Type B pancreatic cell (in vitro differentiated cells): ENCODE data around the gene MORN1. TPM values are rescaled to one million over a fixed set of nuclear protein-coding genes. Genes with fewer than 3 reads are reported as not detected.

ENCODE experiments used
- DNase-seq: peaks from one replicate; pipeline ENCODE4 v3.0.0; 2021; ENCODE audit warnings: mixed read lengths; ENCODE audit not compliant: unreplicated experiment; ENCODE audit errors: extremely low spot score
- H3K27ac Mint-ChIP-seq: 2 replicates; pipeline ENCODE4 v1.8.0; 2021; ENCODE audit warnings: mild to moderate bottlenecking, mixed read lengths
- H3K27me3 Mint-ChIP-seq: 2 replicates; pipeline ENCODE4 v1.8.0; 2021; ENCODE audit warnings: mixed read lengths
- H3K36me3 Mint-ChIP-seq: 2 replicates; pipeline ENCODE4 v1.8.0; 2021; ENCODE audit warnings: mixed read lengths
- H3K4me1 Mint-ChIP-seq: one replicate; pipeline ENCODE4 v1.8.0; 2021; ENCODE audit warnings: mixed read lengths; ENCODE audit not compliant: unreplicated experiment
- H3K4me3 Mint-ChIP-seq: 2 replicates; pipeline ENCODE4 v1.8.0; 2021; ENCODE audit warnings: mild to moderate bottlenecking, mixed read lengths
- H3K9me3 Mint-ChIP-seq: 2 replicates; pipeline ENCODE4 v1.8.0; 2021; ENCODE audit warnings: mixed read lengths
- total RNA-seq: library from RNA; stranded (reverse); gene quantifications from 2 replicates; pipeline ENCODE4 v1.2.1, GENCODE V29; 2021; ENCODE audit warnings: low replicate concordance
- TF ChIP-seq, protein P1 (sequence below): fragments of 200-600 bp; sonication (generic); conservative IDR thresholded peaks from 2 replicates; pipeline ENCODE4 v1.5.0; 2021; ENCODE audit warnings: antibody characterized with exemption, mild to moderate bottlenecking

The MORN1 gene
- total RNA-seq, 1 donor from 2014 or later: 27.5 TPM

DNA sequence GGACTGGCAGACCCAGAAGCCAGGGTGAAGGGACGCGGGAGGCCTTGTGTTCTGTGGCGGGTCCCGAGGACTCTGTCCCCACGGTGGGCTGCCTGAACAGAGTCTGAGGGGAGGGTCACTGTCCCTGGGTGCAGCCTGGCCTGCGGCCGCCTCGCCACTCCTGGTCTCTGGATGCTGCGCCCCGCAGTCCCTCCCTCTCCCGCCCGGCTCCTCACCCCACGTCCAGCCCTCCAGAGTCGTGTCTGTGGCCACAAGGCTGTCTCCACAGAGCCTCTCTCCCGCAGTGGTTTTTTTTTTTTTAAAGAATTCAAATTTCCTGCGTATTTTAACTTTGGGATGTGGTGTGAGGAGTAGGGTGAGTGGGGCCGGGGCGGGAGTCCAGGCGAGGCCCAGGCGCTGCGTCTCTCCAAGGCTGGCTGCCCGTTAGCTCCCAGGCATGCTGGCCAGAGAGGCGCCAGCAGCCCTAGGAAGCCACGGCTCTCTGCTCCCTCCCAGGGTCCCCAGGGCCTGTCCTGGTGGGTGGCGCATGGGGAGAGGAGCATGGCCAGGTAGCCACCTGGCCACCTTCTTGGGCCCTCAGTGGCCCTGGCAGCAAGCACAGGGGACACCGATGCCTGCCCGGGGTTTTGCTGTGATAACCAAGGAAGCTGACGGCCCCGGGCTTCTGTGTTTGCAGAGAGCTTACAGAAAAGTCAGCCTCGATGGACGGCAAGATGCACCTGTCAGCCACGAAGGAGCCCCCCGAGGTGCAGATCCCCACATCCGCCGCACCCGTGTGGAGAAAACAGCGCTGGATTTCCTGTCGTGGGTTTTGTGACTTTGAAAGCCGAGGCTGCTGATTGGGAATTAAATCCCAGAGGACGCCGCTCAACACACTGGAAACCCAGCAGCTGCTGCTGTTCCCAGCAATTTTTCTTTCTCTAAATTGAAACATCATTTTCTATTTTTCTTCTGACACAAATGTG lies 72.8 kb downstream of the MORN1 start:
- Mint-ChIP-seq H3K9me3 (no peaks in the 10 kb centered on the region), H3K27me3 (no peaks in the 10 kb centered on the region), H3K4me3 (no peak overlapping the region), H3K27ac (no peak overlapping the region), H3K36me3 (no peaks in the 10 kb centered on the region), H3K4me1 (no peaks in the 10 kb centered on the region)
- TF ChIP-seq, protein P1, sequence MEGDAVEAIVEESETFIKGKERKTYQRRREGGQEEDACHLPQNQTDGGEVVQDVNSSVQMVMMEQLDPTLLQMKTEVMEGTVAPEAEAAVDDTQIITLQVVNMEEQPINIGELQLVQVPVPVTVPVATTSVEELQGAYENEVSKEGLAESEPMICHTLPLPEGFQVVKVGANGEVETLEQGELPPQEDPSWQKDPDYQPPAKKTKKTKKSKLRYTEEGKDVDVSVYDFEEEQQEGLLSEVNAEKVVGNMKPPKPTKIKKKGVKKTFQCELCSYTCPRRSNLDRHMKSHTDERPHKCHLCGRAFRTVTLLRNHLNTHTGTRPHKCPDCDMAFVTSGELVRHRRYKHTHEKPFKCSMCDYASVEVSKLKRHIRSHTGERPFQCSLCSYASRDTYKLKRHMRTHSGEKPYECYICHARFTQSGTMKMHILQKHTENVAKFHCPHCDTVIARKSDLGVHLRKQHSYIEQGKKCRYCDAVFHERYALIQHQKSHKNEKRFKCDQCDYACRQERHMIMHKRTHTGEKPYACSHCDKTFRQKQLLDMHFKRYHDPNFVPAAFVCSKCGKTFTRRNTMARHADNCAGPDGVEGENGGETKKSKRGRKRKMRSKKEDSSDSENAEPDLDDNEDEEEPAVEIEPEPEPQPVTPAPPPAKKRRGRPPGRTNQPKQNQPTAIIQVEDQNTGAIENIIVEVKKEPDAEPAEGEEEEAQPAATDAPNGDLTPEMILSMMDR: no peak
- no peak for DNase-seq

DNA sequence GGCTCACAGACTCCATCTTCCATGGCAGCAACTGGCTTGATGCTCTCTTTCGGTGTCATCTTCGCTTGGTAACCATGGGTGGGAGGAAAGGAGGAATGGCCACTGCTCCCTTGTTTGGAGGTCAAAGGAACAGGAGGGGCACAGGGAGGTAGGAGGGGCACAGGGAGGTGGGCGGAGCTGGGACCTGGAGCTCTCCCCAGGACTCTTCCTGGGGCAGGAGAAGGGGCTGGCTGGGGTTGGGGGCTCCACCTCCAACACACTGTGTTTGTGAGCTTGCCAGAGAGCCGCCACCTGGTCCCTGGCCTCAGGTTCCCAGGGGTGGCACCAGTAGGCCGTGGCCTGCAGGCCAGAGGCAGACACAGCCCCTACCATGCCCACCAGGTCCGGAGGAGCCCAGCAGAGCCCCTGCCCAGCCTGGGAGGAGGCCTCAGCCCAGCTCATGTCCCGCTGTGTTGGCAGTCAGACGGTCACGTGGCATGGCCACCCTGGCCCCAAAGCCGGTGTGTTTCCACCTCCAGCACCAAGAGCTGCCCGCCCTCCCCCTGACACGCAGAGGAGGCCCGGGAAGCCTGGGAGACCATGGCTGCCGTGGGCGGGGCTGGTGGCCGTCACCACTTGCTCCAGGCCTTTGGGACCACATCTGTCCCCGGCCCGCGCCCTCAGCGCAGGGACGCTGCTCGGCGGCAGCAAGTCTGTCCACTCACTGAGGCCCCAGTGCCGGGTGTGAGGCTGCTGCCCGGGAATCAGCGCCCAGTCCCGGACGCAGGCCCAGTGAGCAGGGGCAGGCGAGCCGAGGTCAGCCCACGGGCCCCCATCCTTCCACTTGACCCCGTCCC lies 73.9 kb downstream of the MORN1 start:
- Mint-ChIP-seq H3K9me3 (no peaks in the 10 kb centered on the region), H3K36me3 (no peaks in the 10 kb centered on the region), H3K4me3 (peak overlapping the region; percentile 76), H3K4me1 (no peaks in the 10 kb centered on the region), H3K27ac (peak overlapping the region; percentile 62), H3K27me3 (no peaks in the 10 kb centered on the region)
- no peak for DNase-seq
- TF ChIP-seq, protein P1: no peak

DNA sequence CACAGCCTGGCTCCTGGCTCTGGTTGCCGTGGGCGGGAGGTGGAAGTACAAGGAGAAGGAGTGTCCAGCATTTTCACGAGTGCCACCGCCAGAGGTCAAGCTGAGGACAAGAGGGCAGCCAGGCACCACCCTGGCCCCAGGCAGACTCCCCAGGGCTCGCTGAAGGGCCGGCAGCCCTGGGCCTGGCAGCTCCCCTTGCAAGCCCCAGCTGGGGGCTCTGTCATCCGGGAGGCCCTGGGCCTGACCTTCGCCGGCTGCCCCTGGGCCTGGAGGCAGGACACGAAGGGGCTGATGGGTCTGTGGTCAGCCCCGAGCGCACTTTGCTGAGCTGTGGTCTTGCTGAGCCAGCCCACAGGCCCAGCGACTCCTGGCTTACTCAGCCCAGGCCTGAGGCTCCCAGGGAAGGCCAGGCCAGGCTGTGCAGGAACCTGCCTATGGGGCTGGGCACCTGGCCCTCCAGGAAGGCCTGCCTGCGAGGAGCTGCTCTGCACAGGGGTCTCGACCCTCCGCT lies 74.8 kb downstream of the MORN1 start:
- Mint-ChIP-seq H3K36me3 (no peaks in the 10 kb centered on the region), H3K27me3 (no peaks in the 10 kb centered on the region), H3K4me1 (no peaks in the 10 kb centered on the region), H3K27ac (no peak overlapping the region), H3K9me3 (no peaks in the 10 kb centered on the region), H3K4me3 (no peak overlapping the region)
- TF ChIP-seq, protein P1: no peak
- DNase-seq: no peak

DNA sequence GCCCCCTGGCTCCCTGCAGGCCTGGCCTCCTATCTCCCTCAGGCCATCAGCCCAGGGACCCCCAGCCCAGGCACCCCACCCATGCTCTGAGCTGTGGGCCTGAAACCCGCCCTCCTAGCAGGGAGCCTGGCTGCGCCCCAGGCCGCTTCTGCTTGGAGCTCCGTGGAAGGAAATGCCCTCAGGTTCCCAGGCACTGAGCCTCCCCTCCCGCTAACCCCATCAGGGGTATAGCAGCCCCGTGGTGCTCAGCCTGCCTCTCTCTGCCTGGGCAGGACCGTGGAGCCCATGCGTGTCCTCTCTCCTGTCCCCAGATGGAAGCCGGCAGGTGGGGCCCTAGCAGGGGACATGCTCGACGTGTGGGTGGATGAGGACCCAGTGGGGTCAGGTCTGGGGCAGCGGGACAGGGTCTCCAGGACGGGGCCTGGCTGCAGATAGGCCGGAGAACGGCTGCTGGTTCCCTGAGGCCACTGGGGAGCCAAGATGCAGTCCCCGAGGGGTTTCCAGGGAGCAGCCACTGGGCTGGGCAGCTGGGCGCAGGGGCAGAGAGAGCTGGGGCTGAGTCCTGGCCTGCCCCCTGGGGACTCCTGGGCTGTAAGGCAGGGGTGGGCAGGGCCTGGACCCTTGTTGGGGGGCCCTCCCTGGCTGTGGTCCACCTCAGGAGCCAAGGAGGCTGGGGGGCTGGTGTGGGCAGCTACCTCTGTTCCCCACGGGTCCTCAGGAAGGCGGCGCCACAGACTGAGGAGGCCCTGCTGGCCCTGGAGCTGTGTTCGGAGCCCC lies 75.5 kb downstream of the MORN1 start:
- no peak for DNase-seq
- Mint-ChIP-seq H3K4me3 (peak overlapping the region; percentile 54), H3K36me3 (no peaks in the 10 kb centered on the region), H3K9me3 (no peaks in the 10 kb centered on the region), H3K27ac (peak overlapping the region; percentile 31), H3K27me3 (no peaks in the 10 kb centered on the region), H3K4me1 (no peaks in the 10 kb centered on the region)
- TF ChIP-seq, protein P1: no peak
